Pancreas (tissue), 10 donors: ENCODE results near the gene NAV2. TPM values are rescaled to one million over a fixed set of nuclear protein-coding genes. Genes with fewer than 3 reads are reported as not detected.
A peak's percentile ranks its signal among the peaks of the same experiment; 100 is the strongest.

Source experiments
- ATAC-seq, 4 donors: fragments of 200-7000 bp; cut with Tn5 transposase; one replicate each; pipeline versions ENCODE4 v1.8.0 to v1.9.1; 2020; ENCODE audit warnings: mild to moderate bottlenecking in 4 of 4, moderate library complexity in 4 of 4
- DNase-seq, 6 donors: peaks; one replicate each; pipeline ENCODE4 v3.0.0-alpha.2; 2020
- FAIRE-seq: peaks from 2 replicates; lab custom pipeline; 2012; peaks lifted over from hg19 to GRCh38; lab: Jason Lieb, UNC
- H3K27ac ChIP-seq, 4 donors: fragments of 200-600 bp; sonication (generic); 1 replicate in 3 of 4; 2 replicates in 1 of 4; pipeline versions ENCODE4 v1.5.0 to v1.8.0; 2020
- H3K27me3 ChIP-seq, 4 donors: fragments of 200-600 bp; one replicate each; pipeline ENCODE4 v1.8.0; 2021
- H3K36me3 ChIP-seq, 3 donors: fragments of 200-600 bp; sonication (generic) in 1 of 3; one replicate each; pipeline versions ENCODE4 v1.5.0 to v1.8.0; 2020 to 2021
- H3K4me1 ChIP-seq, 3 donors: fragments of 200-600 bp; one replicate each; pipeline ENCODE4 v1.8.0; 2021
- H3K4me3 ChIP-seq, 4 donors: fragments of 200-600 bp; sonication (generic) in 2 of 4; one replicate each; pipeline versions ENCODE4 v1.5.0 to v1.8.0; 2020 to 2021
- H3K9me3 ChIP-seq, 4 donors: fragments of 200-600 bp; one replicate each; pipeline ENCODE4 v1.8.0; 2021
- WGBS, 2 donors: extraction: QIAGEN DNeasy Blood & Tissue Kit; methylation state at CpG; one replicate each; pipeline ENCODE4 v1.1.7; 2013; 5-methylcytosine and 5-hydroxymethylcytosine counted together
- intact Hi-C, 3 donors: fragments of 100-400 bp; cut with DNase I; formaldehyde crosslinking; loops; one replicate each; pipeline versions ENCODE4 v1.11.1 to v1.14.2; 2022
- polyA plus RNA-seq, 2 donors: library from polyadenylated mRNA; stranded (reverse); fragments of 200-250 nt; gene quantifications; one replicate each; pipeline ENCODE4 v1.2.3, GENCODE V29; 2013
- total RNA-seq, 6 donors: library from RNA; stranded (reverse); fragmentation: NEBNext Ultra II Directional in 4 of 6; extraction: Animal tissue kit (Norgen Biotek cat#: 25700) in 4 of 6; gene quantifications; one replicate each; pipeline versions ENCODE4 v1.2.1 to v1.2.4, GENCODE V29; 2021 to 2023
- TF ChIP-seq, protein P1 (sequence below), 4 donors: fragments of 200-600 bp; sonication (generic) in 3 of 4; IDR thresholded peaks; one replicate each; pipeline versions ENCODE4 v1.5.0 to v1.8.0; 2021; ENCODE audit warnings: antibody characterized with exemption in 4 of 4
- donor health status: healthy with polysubstance abuse.
- donor health status: DM: no; HTN: no; CAD: no; lungs with moderate emphysema.
- donor health status: DM: no; HTN: no; CAD: no.
- donor health status: control.
- donor health status: control.
- donor health status: Bipolar disorder and iron deficiency.
- donor health status: DM: yes; HTN: yes; CAD: no.
- donor health status: DM: no; HTN: no; CAD: no.
- donor health status: DM: no; HTN: no; CAD: no.
- donor health status: DM: yes; HTN: yes; CAD: no.

Gene NAV2
- total and polyA plus RNA-seq, 8 donors = 5.8 to 26.9 (median 16.3) TPM

DNA sequence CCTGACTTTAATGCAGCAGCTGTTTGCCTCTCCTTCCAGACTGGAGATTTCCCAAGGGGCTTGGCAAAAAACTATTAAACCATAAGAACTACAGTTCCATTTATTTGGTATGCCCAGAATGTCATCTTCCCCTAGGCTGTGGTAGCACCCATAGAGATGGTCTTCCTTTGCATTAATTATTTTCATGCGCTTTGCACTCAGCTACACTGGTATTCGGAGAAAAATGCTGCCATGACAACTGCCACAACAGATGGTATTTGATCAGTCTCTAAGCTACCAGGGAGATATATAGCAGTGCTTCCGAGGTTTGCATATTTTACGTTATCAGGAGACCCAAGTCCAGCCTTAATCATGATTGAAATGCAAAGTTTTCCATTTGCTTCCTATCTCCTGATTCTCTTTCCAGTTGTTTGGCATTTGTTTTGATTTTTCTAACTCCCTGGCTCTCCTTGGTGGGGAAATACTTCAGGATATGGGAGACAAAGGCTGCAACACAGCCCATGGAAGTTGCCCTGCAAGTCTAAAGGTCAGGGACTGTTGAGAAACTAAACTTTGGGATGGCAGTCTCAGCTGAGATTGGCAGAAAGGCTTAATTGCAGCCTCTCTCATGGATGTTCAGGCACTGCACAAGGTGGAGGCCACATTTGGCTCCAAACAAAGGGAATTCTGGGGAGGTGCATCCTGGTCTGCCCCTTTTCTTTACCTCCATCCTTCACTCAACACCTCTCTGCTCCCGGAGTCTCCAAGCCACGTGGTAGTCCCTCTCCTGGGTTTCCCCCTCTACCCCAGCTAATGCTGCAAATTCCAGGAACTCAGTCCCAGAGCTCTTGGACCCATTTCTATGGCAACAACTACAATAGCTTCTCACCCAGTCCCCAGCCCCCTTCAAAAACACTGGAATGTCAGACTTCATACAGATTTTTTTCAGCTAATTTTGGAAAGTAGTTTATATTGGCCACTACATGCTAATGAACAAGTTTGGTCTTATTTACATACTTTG lies 151.8 kb downstream of the NAV2 start:
- peaks cover 0 to 8% (median 0%) of the 10 kb centered on the region in 3 donors for H3K4me1 ChIP-seq
- no peaks in the 10 kb centered on the region for H3K9me3 ChIP-seq
- no peak overlapping the region for H3K4me3 ChIP-seq
- peak; percentile 72 to 87 (median 80) for ATAC-seq
- intact Hi-C loops = no loop called here
- WGBS, 2 donors = 42 to 43% methylated on average over 6 of the region's 6 CpGs
- TF ChIP-seq, protein P1, sequence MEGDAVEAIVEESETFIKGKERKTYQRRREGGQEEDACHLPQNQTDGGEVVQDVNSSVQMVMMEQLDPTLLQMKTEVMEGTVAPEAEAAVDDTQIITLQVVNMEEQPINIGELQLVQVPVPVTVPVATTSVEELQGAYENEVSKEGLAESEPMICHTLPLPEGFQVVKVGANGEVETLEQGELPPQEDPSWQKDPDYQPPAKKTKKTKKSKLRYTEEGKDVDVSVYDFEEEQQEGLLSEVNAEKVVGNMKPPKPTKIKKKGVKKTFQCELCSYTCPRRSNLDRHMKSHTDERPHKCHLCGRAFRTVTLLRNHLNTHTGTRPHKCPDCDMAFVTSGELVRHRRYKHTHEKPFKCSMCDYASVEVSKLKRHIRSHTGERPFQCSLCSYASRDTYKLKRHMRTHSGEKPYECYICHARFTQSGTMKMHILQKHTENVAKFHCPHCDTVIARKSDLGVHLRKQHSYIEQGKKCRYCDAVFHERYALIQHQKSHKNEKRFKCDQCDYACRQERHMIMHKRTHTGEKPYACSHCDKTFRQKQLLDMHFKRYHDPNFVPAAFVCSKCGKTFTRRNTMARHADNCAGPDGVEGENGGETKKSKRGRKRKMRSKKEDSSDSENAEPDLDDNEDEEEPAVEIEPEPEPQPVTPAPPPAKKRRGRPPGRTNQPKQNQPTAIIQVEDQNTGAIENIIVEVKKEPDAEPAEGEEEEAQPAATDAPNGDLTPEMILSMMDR (IDR thresholded peaks at IDR 0.05) = no peak
- H3K36me3 ChIP-seq = no peaks in the 10 kb centered on the region
- FAIRE-seq = no peak
- DNase-seq = peak in 1 of 6 donors; percentile 28
- no peaks in the 10 kb centered on the region for H3K27me3 ChIP-seq
- H3K27ac ChIP-seq = no peak overlapping the region

DNA sequence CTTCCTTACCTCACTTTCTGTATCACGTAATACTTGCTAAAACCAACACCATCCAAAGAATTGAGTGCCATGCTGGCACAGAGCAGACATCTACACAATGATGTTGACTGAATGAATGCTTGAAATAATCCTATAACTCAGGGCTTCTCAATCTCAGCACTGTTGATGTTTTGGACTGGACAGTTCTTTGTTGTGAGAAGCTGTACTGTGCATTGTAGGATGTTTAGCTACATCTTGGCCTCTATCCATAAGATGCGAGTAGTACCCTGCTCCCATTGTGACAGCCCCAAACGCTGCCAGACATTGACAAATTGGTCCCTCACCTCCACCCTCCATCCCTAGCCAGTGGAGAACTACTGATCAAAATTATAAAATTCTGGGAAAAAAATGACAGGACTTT lies 153.4 kb downstream of the NAV2 start:
- Histone ChIP-seq H3K9me3 (no peaks in the 10 kb centered on the region), H3K27ac (no peak overlapping the region), H3K4me1 (peaks cover 0 to 8% (median 0%) of the 10 kb centered on the region in 3 donors), H3K36me3 (no peaks in the 10 kb centered on the region), H3K4me3 (no peak overlapping the region), H3K27me3 (no peaks in the 10 kb centered on the region)
- ATAC-seq (no peak), DNase-seq (no peak), FAIRE-seq (no peak)
- TF ChIP-seq, protein P1 (IDR thresholded peaks at IDR 0.05) = no peak
- intact Hi-C loops = no loop called here
- WGBS, 2 donors = 87 to 89% methylated on average over 3 of the region's 3 CpGs

DNA sequence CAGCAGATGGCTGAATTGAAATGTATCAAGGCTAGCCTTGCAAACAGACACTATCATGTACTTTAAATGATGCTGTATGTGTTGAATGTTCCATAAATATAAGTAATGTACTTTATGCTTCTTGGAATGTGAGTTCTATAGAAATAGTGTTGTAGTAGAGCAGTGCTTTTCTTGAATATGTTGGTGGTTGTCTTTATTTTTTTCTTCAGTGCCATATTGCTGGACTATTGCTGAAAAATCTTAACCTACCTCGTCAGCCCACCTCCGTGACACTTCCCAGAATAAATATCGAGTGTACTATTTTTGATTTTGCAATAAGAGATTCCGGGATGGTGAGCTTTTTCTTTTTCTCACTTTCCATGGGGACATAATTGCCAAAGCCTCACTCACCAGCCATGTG lies 153.9 kb downstream of the NAV2 start:
- Histone ChIP-seq H3K9me3 (no peaks in the 10 kb centered on the region), H3K4me3 (no peak overlapping the region), H3K4me1 (peaks cover 0 to 8% (median 0%) of the 10 kb centered on the region in 3 donors), H3K27ac (no peak overlapping the region), H3K36me3 (no peaks in the 10 kb centered on the region), H3K27me3 (no peaks in the 10 kb centered on the region)
- TF ChIP-seq, protein P1 (IDR thresholded peaks at IDR 0.05) = no peak
- DNase-seq (no peak), ATAC-seq (no peak), FAIRE-seq (no peak)
- intact Hi-C loops = no loop called here
- 86 to 94% methylated on average over 4 of the region's 4 CpGs for WGBS, 2 donors

DNA sequence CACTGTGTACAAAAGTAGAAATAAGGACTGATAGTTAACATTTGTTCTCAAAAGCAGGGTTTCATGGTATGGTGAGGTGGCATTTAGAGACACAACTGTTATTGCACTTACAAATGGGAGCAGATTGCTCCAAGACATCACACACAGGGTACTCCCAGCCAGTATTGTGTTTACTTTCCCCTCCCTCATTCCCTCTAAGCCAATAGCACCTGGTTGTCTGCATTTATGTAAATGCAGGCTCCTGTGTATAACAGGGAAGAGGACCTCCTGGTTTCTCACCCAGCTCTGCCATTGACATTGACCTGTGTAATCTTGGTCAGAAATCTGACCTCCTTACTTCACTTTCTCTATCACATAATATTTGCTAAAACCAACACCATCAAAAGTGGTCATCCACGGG lies 154.4 kb downstream of the NAV2 start:
- no peaks in the 10 kb centered on the region for H3K27me3 ChIP-seq
- ATAC-seq (no peak), FAIRE-seq (no peak), DNase-seq (no peak)
- TF ChIP-seq, protein P1 (IDR thresholded peaks at IDR 0.05) = no peak
- WGBS, 2 donors = 92 to 93% methylated on average over 1 of the region's 1 CpG
- H3K36me3 ChIP-seq = peaks cover 0 to 2% (median 0%) of the 10 kb centered on the region in 3 donors
- H3K4me1 ChIP-seq = peaks cover 0 to 8% (median 0%) of the 10 kb centered on the region in 3 donors
- no peaks in the 10 kb centered on the region for H3K9me3 ChIP-seq
- no peak overlapping the region for H3K4me3 ChIP-seq
- no peak overlapping the region for H3K27ac ChIP-seq
- intact Hi-C loops = no loop called here
